CD4-positive, CD25-positive, alpha-beta regulatory T cell (primary cell): ENCODE measurements around the gene SHROOM3. TPM values are rescaled to one million over a fixed set of nuclear protein-coding genes. Genes with fewer than 3 reads are reported as not detected.

ENCODE experiments used
- ATAC-seq, 2 donors: fragments of 150-1000 bp; cut with Tn5 transposase; one replicate each; pipeline ENCODE4 v1.10.0; 2021; ENCODE audit warnings: low read depth in 2 of 2, moderate number of reproducible peaks in 2 of 2, moderate library complexity in 1 of 2
- DNase-seq, 3 donors: peaks; one replicate each; pipeline versions ENCODE4 v3.0.0 to v3.0.0-alpha.2; 2012 to 2022; ENCODE audit warnings: mixed read lengths in 1 of 3
- H3K27ac ChIP-seq: one replicate; pipeline ENCODE4 v1.7.0; 2013; ENCODE audit warnings: mild to moderate bottlenecking, low read length; ENCODE audit not compliant: insufficient read depth, poor library complexity, severe bottlenecking
- H3K27me3 ChIP-seq: one replicate; pipeline ENCODE4 v1.7.0; 2013; ENCODE audit warnings: low read length; ENCODE audit not compliant: control insufficient read depth, insufficient read depth
- H3K36me3 ChIP-seq: one replicate; pipeline ENCODE4 v1.7.0; 2013; ENCODE audit warnings: mild to moderate bottlenecking, low read length, moderate library complexity; ENCODE audit not compliant: control insufficient read depth, insufficient read depth
- H3K4me1 ChIP-seq: 2 replicates; pipeline ENCODE4 v1.7.0; 2013; ENCODE audit warnings: mild to moderate bottlenecking, low read length; ENCODE audit not compliant: insufficient read depth, control insufficient read depth, poor library complexity, severe bottlenecking
- H3K4me3 ChIP-seq: one replicate; pipeline ENCODE4 v1.7.0; 2013; ENCODE audit warnings: low read depth, mild to moderate bottlenecking, low read length, moderate library complexity
- H3K9me3 ChIP-seq, 2 experiments: 1 replicate in 1 of 2; 2 replicates in 1 of 2; pipeline ENCODE4 v1.7.0; 2013; ENCODE audit warnings: low read length in 2 of 2, mild to moderate bottlenecking in 1 of 2, moderate library complexity in 1 of 2; ENCODE audit not compliant: control insufficient read depth in 2 of 2
- H3K27ac Mint-ChIP-seq, 3 donors: one replicate each; pipeline ENCODE4 v1.8.0; 2020 to 2022; ENCODE audit warnings: mild to moderate bottlenecking in 3 of 3, mixed read lengths in 3 of 3, moderate library complexity in 2 of 3
- H3K27me3 Mint-ChIP-seq: one replicate; pipeline ENCODE4 v1.8.0; 2022; ENCODE audit warnings: mild to moderate bottlenecking, mixed read lengths
- H3K36me3 Mint-ChIP-seq: one replicate; pipeline ENCODE4 v1.8.0; 2020; ENCODE audit warnings: mixed read lengths
- H3K4me1 Mint-ChIP-seq, 4 donors: one replicate each; pipeline ENCODE4 v1.8.0; 2020 to 2022; ENCODE audit warnings: mixed read lengths in 4 of 4, mild to moderate bottlenecking in 1 of 4
- H3K4me3 Mint-ChIP-seq, 4 donors: one replicate each; pipeline ENCODE4 v1.8.0; 2020 to 2022; ENCODE audit warnings: mild to moderate bottlenecking in 4 of 4, mixed read lengths in 4 of 4, moderate library complexity in 3 of 4
- H3K9me3 Mint-ChIP-seq, 7 donors: one replicate each; pipeline ENCODE4 v1.8.0; 2020 to 2022; ENCODE audit warnings: mixed read lengths in 7 of 7, mild to moderate bottlenecking in 3 of 7, moderate library complexity in 2 of 7
- polyA plus RNA-seq, 4 donors: library from polyadenylated mRNA; unstranded; fragments of 300-500 nt; fragmentation: Illumina TruSeq; gene quantifications; one replicate each; pipeline ENCODE4 v1.2.3, GENCODE V29; 2021
- total RNA-seq: library from RNA; stranded (reverse); gene quantifications from one replicate; pipeline ENCODE4 v1.2.3, GENCODE V29; 2022

Gene SHROOM3
- total and polyA plus RNA-seq, 5 donors from 2014 or later = not detected

- Mint-ChIP-seq H3K4me3 (no peak overlapping the region), H3K36me3 (no peaks in the 10 kb centered on the region), H3K9me3 (peaks cover 0 to 7% (median 0%) of the 10 kb centered on the region in 7 donors), H3K27me3 (peaks cover 21% of the 10 kb centered on the region), H3K4me1 (no peaks in the 10 kb centered on the region), H3K27ac (no peak overlapping the region)
- no peaks in the 10 kb centered on the region for H3K4me1 ChIP-seq
- peaks cover 1% of the 10 kb centered on the region for H3K27me3 ChIP-seq
- no peaks in the 10 kb centered on the region for H3K36me3 ChIP-seq
- no peak for ATAC-seq
- no peak overlapping the region for H3K4me3 ChIP-seq
- H3K27ac ChIP-seq = no peak overlapping the region
- H3K9me3 ChIP-seq = no peaks in the 10 kb centered on the region
- DNase-seq = no peak
Measured at GRCh38 chr4:76536373-76536689, 101.3 kb downstream of the SHROOM3 start.

GRCh38 chr4:76538296-76538695, 103.3 kb downstream of the SHROOM3 start:
- H3K4me1 ChIP-seq = no peaks in the 10 kb centered on the region
- H3K9me3 ChIP-seq = no peaks in the 10 kb centered on the region
- DNase-seq (no peak), ATAC-seq (no peak)
- peaks cover 0 to 10% (median 0%) of the 10 kb centered on the region in 7 donors for H3K9me3 Mint-ChIP-seq
- H3K4me3 ChIP-seq = no peak overlapping the region
- H3K36me3 ChIP-seq = no peaks in the 10 kb centered on the region
- no peaks in the 10 kb centered on the region for H3K4me1 Mint-ChIP-seq
- no peak overlapping the region for H3K4me3 Mint-ChIP-seq
- peaks cover 21% of the 10 kb centered on the region for H3K27me3 Mint-ChIP-seq
- no peaks in the 10 kb centered on the region for H3K36me3 Mint-ChIP-seq
- no peak overlapping the region for H3K27ac Mint-ChIP-seq
- H3K27ac ChIP-seq = no peak overlapping the region
- peaks cover 1% of the 10 kb centered on the region for H3K27me3 ChIP-seq

- Histone ChIP-seq H3K27me3 (peaks cover 1% of the 10 kb centered on the region), H3K27ac (no peak overlapping the region), H3K9me3 (no peaks in the 10 kb centered on the region), H3K4me1 (no peaks in the 10 kb centered on the region), H3K36me3 (no peaks in the 10 kb centered on the region), H3K4me3 (no peak overlapping the region)
- Mint-ChIP-seq H3K27me3 (peaks cover 21% of the 10 kb centered on the region), H3K27ac (no peak overlapping the region), H3K4me3 (no peak overlapping the region), H3K36me3 (no peaks in the 10 kb centered on the region), H3K9me3 (peaks cover 0 to 10% (median 0%) of the 10 kb centered on the region in 7 donors), H3K4me1 (peaks cover 0 to under 1% (median 0%) of the 10 kb centered on the region in 4 donors)
- no peak for ATAC-seq
- no peak for DNase-seq
Measured at GRCh38 chr4:76539979-76540378, 105.0 kb downstream of the SHROOM3 start.

- peaks cover 0 to 5% (median under 1%) of the 10 kb centered on the region in 4 donors for H3K4me1 Mint-ChIP-seq
- DNase-seq = no peak
- H3K36me3 Mint-ChIP-seq = no peaks in the 10 kb centered on the region
- H3K9me3 Mint-ChIP-seq = peaks cover 0 to 10% (median 0%) of the 10 kb centered on the region in 7 donors
- H3K4me3 Mint-ChIP-seq = no peak overlapping the region
- Histone ChIP-seq H3K36me3 (no peaks in the 10 kb centered on the region), H3K27me3 (peaks cover 1% of the 10 kb centered on the region), H3K27ac (no peak overlapping the region), H3K4me3 (no peak overlapping the region), H3K4me1 (no peaks in the 10 kb centered on the region), H3K9me3 (no peaks in the 10 kb centered on the region)
- no peak for ATAC-seq
- peaks cover 24% of the 10 kb centered on the region for H3K27me3 Mint-ChIP-seq
- no peak overlapping the region for H3K27ac Mint-ChIP-seq
Measured at GRCh38 chr4:76540486-76540885, 105.5 kb downstream of the SHROOM3 start.

DNA sequence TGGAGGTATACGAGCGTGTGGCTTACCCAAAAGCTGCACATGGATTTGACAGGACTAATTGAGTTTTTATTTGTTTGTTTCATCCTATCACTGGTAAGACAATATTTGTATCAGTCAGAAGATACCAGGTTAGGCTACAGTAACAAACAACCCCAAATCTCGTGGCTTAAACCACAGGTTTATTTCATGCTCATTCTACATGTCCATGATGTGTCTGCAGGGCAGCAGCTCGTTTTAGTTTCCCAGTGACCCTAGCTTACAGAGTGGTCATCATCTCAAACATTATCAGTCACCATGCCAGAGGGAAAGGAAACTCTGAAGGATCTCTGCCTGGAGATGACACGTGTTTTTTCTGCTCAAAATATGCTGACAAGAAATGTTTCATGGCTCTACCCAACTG, 108.3 kb downstream of the SHROOM3 start:
- Mint-ChIP-seq H3K4me3 (no peak overlapping the region), H3K9me3 (peaks cover 0 to 6% (median 0%) of the 10 kb centered on the region in 7 donors), H3K27ac (no peak overlapping the region), H3K27me3 (peaks cover 36% of the 10 kb centered on the region), H3K4me1 (peaks cover 0 to 6% (median 1%) of the 10 kb centered on the region in 4 donors), H3K36me3 (no peaks in the 10 kb centered on the region)
- H3K36me3 ChIP-seq = no peaks in the 10 kb centered on the region
- no peak overlapping the region for H3K27ac ChIP-seq
- H3K4me1 ChIP-seq = no peaks in the 10 kb centered on the region
- DNase-seq (no peak), ATAC-seq (no peak)
- no peaks in the 10 kb centered on the region for H3K9me3 ChIP-seq
- H3K4me3 ChIP-seq = no peak overlapping the region
- H3K27me3 ChIP-seq = peaks cover 1% of the 10 kb centered on the region

GRCh38 chr4:76544725-76545124, 109.7 kb downstream of the SHROOM3 start:
- Histone ChIP-seq H3K4me3 (no peak overlapping the region), H3K9me3 (no peaks in the 10 kb centered on the region), H3K27ac (no peak overlapping the region), H3K27me3 (peaks cover 1% of the 10 kb centered on the region), H3K4me1 (no peaks in the 10 kb centered on the region), H3K36me3 (no peaks in the 10 kb centered on the region)
- Mint-ChIP-seq H3K27ac (no peak overlapping the region), H3K4me3 (no peak overlapping the region), H3K36me3 (no peaks in the 10 kb centered on the region), H3K9me3 (peaks cover 0 to 5% (median 0%) of the 10 kb centered on the region in 7 donors), H3K4me1 (peaks cover 0 to 6% (median 1%) of the 10 kb centered on the region in 4 donors), H3K27me3 (peaks cover 28% of the 10 kb centered on the region)
- ATAC-seq (no peak), DNase-seq (no peak)

- DNase-seq (peak in 1 of 3 donors; percentile 0), ATAC-seq (no peak)
- H3K9me3 ChIP-seq = no peaks in the 10 kb centered on the region
- no peak overlapping the region for H3K27ac Mint-ChIP-seq
- H3K4me3 ChIP-seq = no peak overlapping the region
- peaks cover 0 to 6% (median 1%) of the 10 kb centered on the region in 4 donors for H3K4me1 Mint-ChIP-seq
- H3K27ac ChIP-seq = no peak overlapping the region
- no peaks in the 10 kb centered on the region for H3K27me3 ChIP-seq
- no peaks in the 10 kb centered on the region for H3K36me3 ChIP-seq
- no peak overlapping the region for H3K4me3 Mint-ChIP-seq
- H3K27me3 Mint-ChIP-seq = peaks cover 22% of the 10 kb centered on the region
- no peaks in the 10 kb centered on the region for H3K36me3 Mint-ChIP-seq
- H3K9me3 Mint-ChIP-seq = peaks cover 0 to 4% (median 0%) of the 10 kb centered on the region in 7 donors
- H3K4me1 ChIP-seq = no peaks in the 10 kb centered on the region
Measured at GRCh38 chr4:76545226-76545884, 110.3 kb downstream of the SHROOM3 start.

DNA sequence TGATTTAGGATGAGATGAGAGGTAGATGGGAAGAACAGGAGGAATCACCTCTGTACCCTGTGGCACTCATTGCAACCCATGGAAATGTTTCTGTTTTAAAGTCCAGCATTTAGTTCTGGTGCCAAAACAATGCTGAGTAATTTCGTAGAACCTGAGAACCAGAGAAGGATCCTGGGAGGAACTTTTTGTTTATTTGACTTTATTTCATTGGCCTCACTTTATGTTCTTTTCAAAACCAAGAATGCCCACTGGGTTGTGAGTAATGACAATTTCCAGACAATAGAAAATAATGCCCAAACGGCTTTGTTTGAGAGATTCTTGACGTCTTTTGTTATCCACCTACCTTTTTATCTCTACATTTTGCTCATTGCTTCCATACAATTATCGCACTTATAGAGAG, 111.3 kb downstream of the SHROOM3 start:
- H3K4me1 Mint-ChIP-seq = peaks cover 0 to 6% (median 1%) of the 10 kb centered on the region in 4 donors
- H3K9me3 Mint-ChIP-seq = peaks cover 0 to 4% (median 0%) of the 10 kb centered on the region in 7 donors

More for the DNA sequence above, 111.3 kb downstream of the SHROOM3 start:
- Histone ChIP-seq H3K27me3 (no peaks in the 10 kb centered on the region), H3K4me1 (no peaks in the 10 kb centered on the region), H3K36me3 (no peaks in the 10 kb centered on the region), H3K4me3 (no peak overlapping the region), H3K9me3 (no peaks in the 10 kb centered on the region), H3K27ac (no peak overlapping the region)
- DNase-seq = no peak
- H3K4me3 Mint-ChIP-seq = no peak overlapping the region
- H3K27me3 Mint-ChIP-seq = peaks cover 21% of the 10 kb centered on the region
- ATAC-seq = no peak
- H3K27ac Mint-ChIP-seq = no peak overlapping the region
- no peaks in the 10 kb centered on the region for H3K36me3 Mint-ChIP-seq
